Adrenal gland (tissue), 5 donors: ENCODE data around the gene ADCY5.

ENCODE experiments used
- POLR2A ChIP-seq, 2 donors: fragments of 450-650 bp; IDR thresholded peaks; one replicate each; pipeline ENCODE4 v1.6.1; 2017; ENCODE audit warnings: antibody characterized with exemption in 2 of 2, mild to moderate bottlenecking in 2 of 2, moderate library complexity in 1 of 2
- TF ChIP-seq, protein P1 (sequence below), 6 experiments: fragments of 450-650 bp in 4 of 6; fragments of 200-600 bp in 2 of 6; sonication (generic) in 1 of 6; IDR thresholded peaks; 1 replicate in 5 of 6; 2 replicates in 1 of 6; pipeline versions ENCODE4 v1.5.1 to v1.8.0; 2016 to 2021; ENCODE audit warnings: antibody characterized with exemption in 6 of 6, mild to moderate bottlenecking in 2 of 6, moderate library complexity in 1 of 6
- donor health status: DM: no; HTN: no; CAD: no.

DNA sequence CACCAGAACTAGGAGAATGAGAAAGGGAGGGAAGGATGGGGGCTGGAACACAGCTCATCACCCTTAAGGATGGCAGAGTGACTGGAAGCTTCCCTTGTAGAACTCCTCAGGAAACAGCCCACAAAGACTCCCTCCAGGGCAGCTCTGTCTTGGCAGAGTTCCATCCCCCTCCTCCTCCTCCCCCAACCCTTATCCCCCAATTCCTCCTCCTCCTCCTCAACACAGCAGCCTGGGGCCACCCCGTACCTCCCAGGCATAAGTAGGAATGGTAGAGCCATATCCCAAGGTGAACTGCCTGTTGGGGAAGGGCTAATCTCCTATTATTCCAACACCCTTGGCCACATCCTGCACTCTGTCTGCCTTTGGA is 38.8 kb downstream of the ADCY5 start:
- TF ChIP-seq, protein P1, sequence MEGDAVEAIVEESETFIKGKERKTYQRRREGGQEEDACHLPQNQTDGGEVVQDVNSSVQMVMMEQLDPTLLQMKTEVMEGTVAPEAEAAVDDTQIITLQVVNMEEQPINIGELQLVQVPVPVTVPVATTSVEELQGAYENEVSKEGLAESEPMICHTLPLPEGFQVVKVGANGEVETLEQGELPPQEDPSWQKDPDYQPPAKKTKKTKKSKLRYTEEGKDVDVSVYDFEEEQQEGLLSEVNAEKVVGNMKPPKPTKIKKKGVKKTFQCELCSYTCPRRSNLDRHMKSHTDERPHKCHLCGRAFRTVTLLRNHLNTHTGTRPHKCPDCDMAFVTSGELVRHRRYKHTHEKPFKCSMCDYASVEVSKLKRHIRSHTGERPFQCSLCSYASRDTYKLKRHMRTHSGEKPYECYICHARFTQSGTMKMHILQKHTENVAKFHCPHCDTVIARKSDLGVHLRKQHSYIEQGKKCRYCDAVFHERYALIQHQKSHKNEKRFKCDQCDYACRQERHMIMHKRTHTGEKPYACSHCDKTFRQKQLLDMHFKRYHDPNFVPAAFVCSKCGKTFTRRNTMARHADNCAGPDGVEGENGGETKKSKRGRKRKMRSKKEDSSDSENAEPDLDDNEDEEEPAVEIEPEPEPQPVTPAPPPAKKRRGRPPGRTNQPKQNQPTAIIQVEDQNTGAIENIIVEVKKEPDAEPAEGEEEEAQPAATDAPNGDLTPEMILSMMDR (IDR thresholded peaks at IDR 0.05): no peak
- TF ChIP-seq POLR2A (IDR thresholded peaks at IDR 0.05): no peak
